ENCODE results near the gene SIGLEC1. TPM values are rescaled to one million over a fixed set of nuclear protein-coding genes. Genes with fewer than 3 reads are reported as not detected.

The SIGLEC1 gene
- total and polyA plus RNA-seq, 2 donors (not counting 1 experiment from before 2014, with no cell fraction given), result not detected

- H3K27me3 ChIP-seq (ENCODE audit: control insufficient read depth, insufficient read depth, low read length), result peaks cover 14% of the 10 kb centered on the region
- no peaks in the 10 kb centered on the region for H3K79me2 ChIP-seq (ENCODE audit: control insufficient read depth, insufficient read depth, low read length)
- no peaks in the 10 kb centered on the region for H4K20me1 ChIP-seq (ENCODE audit: control insufficient read depth, extremely low read depth, insufficient read depth, low read length)
- H3K4me1 ChIP-seq (ENCODE audit: control insufficient read depth, extremely low read depth, insufficient read depth, low read length), result peaks cover 4% of the 10 kb centered on the region
- H3K4me3 ChIP-seq (replicated peaks in 1 of 4; ENCODE audit: control extremely low read depth in 1 of 4, insufficient read depth in 1 of 4, low read depth in 3 of 4, low read length in 4 of 4), result no peak overlapping the region
- DNase-seq (ENCODE audit: low read depth in 2 of 2), result no peak
- no peak overlapping the region for H3K27ac ChIP-seq (ENCODE audit: insufficient read depth, low read length)
- no peak overlapping the region for H3K9ac ChIP-seq (ENCODE audit: insufficient read depth, low read length)
- TF ChIP-seq EZH2 (IDR thresholded peaks at IDR 0.05; ENCODE audit: low read length, missing control alignments) (no peak), CTCF (conservative IDR thresholded peaks at IDR 0.05 in 1 of 2, IDR thresholded peaks at IDR 0.05 in 1 of 2; ENCODE audit: low read depth in 1 of 2, low read length in 2 of 2) (no peak)
- H3K9me3 ChIP-seq (ENCODE audit: control insufficient read depth, insufficient read depth, low read depth, low read length), result no peaks in the 10 kb centered on the region
- H3K36me3 ChIP-seq (ENCODE audit: control insufficient read depth, insufficient read depth, low read length), result no peaks in the 10 kb centered on the region
- H2AFZ ChIP-seq (ENCODE audit: low read length), result no peak overlapping the region
- no peak overlapping the region for H3K4me2 ChIP-seq (ENCODE audit: extremely low read depth, insufficient read depth, low read length)
Observed at GRCh38 chr20:3724356-3724755, 12.0 kb upstream of the SIGLEC1 start.

- H3K36me3 ChIP-seq (ENCODE audit: control insufficient read depth, insufficient read depth, low read length), result no peaks in the 10 kb centered on the region
- H3K27ac ChIP-seq (ENCODE audit: insufficient read depth, low read length), result no peak overlapping the region
- peaks cover 9% of the 10 kb centered on the region for H3K27me3 ChIP-seq (ENCODE audit: control insufficient read depth, insufficient read depth, low read length)
- H2AFZ ChIP-seq (ENCODE audit: low read length), result no peak overlapping the region
- TF ChIP-seq CTCF (conservative IDR thresholded peaks at IDR 0.05 in 1 of 2, IDR thresholded peaks at IDR 0.05 in 1 of 2; ENCODE audit: low read depth in 1 of 2, low read length in 2 of 2), result no peak
- TF ChIP-seq EZH2 (IDR thresholded peaks at IDR 0.05; ENCODE audit: low read length, missing control alignments), result no peak
- no peaks in the 10 kb centered on the region for H3K79me2 ChIP-seq (ENCODE audit: control insufficient read depth, insufficient read depth, low read length)
- H3K9me3 ChIP-seq (ENCODE audit: control insufficient read depth, insufficient read depth, low read depth, low read length), result no peaks in the 10 kb centered on the region
- H3K4me2 ChIP-seq (ENCODE audit: extremely low read depth, insufficient read depth, low read length), result no peak overlapping the region
- no peak overlapping the region for H3K9ac ChIP-seq (ENCODE audit: insufficient read depth, low read length)
- H3K4me3 ChIP-seq (replicated peaks in 1 of 4; ENCODE audit: control extremely low read depth in 1 of 4, insufficient read depth in 1 of 4, low read depth in 3 of 4, low read length in 4 of 4), result no peak overlapping the region
- no peak for DNase-seq (ENCODE audit: low read depth in 2 of 2)
- H4K20me1 ChIP-seq (ENCODE audit: control insufficient read depth, extremely low read depth, insufficient read depth, low read length), result no peaks in the 10 kb centered on the region
- peaks cover 4% of the 10 kb centered on the region for H3K4me1 ChIP-seq (ENCODE audit: control insufficient read depth, extremely low read depth, insufficient read depth, low read length)
Observed at GRCh38 chr20:3723284-3723683, 10.9 kb upstream of the SIGLEC1 start.

- Histone ChIP-seq H3K79me2 (ENCODE audit: control insufficient read depth, insufficient read depth, low read length) (no peaks in the 10 kb centered on the region), H3K9me3 (ENCODE audit: control insufficient read depth, insufficient read depth, low read depth, low read length) (no peaks in the 10 kb centered on the region), H4K20me1 (ENCODE audit: control insufficient read depth, extremely low read depth, insufficient read depth, low read length) (no peaks in the 10 kb centered on the region), H3K9ac (ENCODE audit: insufficient read depth, low read length) (no peak overlapping the region), H3K27me3 (ENCODE audit: control insufficient read depth, insufficient read depth, low read length) (peaks cover 4% of the 10 kb centered on the region), H2AFZ (ENCODE audit: low read length) (no peak overlapping the region), H3K27ac (ENCODE audit: insufficient read depth, low read length) (no peak overlapping the region), H3K4me3 (replicated peaks in 1 of 4; ENCODE audit: control extremely low read depth in 1 of 4, insufficient read depth in 1 of 4, low read depth in 3 of 4, low read length in 4 of 4) (no peak overlapping the region), H3K4me2 (ENCODE audit: extremely low read depth, insufficient read depth, low read length) (no peak overlapping the region), H3K4me1 (ENCODE audit: control insufficient read depth, extremely low read depth, insufficient read depth, low read length) (no peaks in the 10 kb centered on the region), H3K36me3 (ENCODE audit: control insufficient read depth, insufficient read depth, low read length) (no peaks in the 10 kb centered on the region)
- no peak for TF ChIP-seq CTCF (conservative IDR thresholded peaks at IDR 0.05 in 1 of 2, IDR thresholded peaks at IDR 0.05 in 1 of 2; ENCODE audit: low read depth in 1 of 2, low read length in 2 of 2)
- no peak for TF ChIP-seq EZH2 (IDR thresholded peaks at IDR 0.05; ENCODE audit: low read length, missing control alignments)
- DNase-seq (ENCODE audit: low read depth in 2 of 2), result peak in 1 of 2 donors; percentile 25
Observed at GRCh38 chr20:3721912-3722311, 9.5 kb upstream of the SIGLEC1 start.

Measured in fibroblast of lung (primary cell).